Right lobe of liver (tissue), 4 donors: ENCODE measurements around the gene AQP7.

ENCODE experiments used
- CTCF ChIP-seq, 4 donors: fragments of 200-600 bp in 3 of 4; fragments of 450-650 bp in 1 of 4; IDR thresholded peaks; one replicate each; pipeline versions ENCODE4 v1.5.1 to v1.8.0; 2016 to 2022; ENCODE audit warnings: antibody characterized with exemption in 4 of 4, mild to moderate bottlenecking in 2 of 4
- POLR2A ChIP-seq: fragments of 450-650 bp; IDR thresholded peaks from one replicate; pipeline ENCODE4 v1.6.1; 2017; ENCODE audit warnings: antibody characterized with exemption, mild to moderate bottlenecking
- donor health status: DM: no; HTN: no; CAD: no.
- donor health status: DM: no; HTN: no; CAD: no.
- donor health status: DM: no; HTN: yes; CAD: no.

DNA sequence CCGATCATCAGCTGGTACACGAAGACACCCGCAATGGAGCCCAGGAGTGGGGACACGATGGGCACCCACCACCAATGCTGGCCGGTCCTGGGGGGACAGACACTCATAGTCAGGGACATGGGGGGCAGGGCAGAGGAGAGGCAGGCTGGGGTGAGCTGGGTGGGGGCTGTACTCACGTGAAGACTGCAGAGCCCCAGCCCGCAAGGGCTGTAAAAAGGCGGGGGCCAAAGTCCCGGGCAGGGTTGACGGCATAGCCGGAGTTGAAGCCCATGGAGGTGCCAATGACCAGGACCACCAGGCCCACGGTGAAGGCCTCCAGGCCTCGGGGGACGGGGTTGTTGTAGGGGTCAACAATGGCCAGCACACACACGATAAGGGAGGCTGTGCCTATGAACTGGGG lies 39.8 kb upstream of the AQP7 start:
- no peak for TF ChIP-seq CTCF (IDR thresholded peaks at IDR 0.05)
- TF ChIP-seq POLR2A, result no peak
